GOT3 (cell line): ENCODE results near the gene HFM1.
A peak's percentile ranks its signal among the peaks of the same experiment; 100 is the strongest.
"Not testable (repeated sequence)": the region's sequence is repeated elsewhere in the genome, so short reads cannot be mapped to it uniquely, and the experiment has no call there.

Experiments used
- DNase-seq: peaks from one replicate; lab custom pipeline; 2025; ENCODE audit warnings: mixed read lengths; lab: John Stamatoyannopoulos, UW

Gene HFM1

GRCh38 chr1:91346824-91347223 lies 57.8 kb downstream of the HFM1 start:
- no peak for DNase-seq

GRCh38 chr1:91345395-91346005 lies 59.1 kb downstream of the HFM1 start:
- DNase-seq, result no peak

DNA sequence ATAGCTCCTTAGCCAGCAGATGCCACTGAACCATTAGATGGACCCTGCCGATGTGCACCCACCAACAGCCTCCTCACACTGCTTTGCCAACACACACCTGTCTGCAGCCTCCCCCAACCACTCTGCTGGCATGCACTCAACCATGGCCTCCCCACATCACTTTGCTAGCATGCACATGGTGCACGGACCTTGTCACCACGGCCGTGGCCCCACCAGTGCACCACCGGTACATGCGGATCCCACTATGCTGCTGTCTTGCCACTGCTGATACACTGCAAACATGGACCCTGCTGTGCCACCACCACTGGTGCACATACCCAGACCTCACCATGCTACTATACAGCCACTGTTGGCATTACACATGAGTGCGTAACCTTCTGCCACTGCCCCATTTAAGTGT lies 66.1 kb downstream of the HFM1 start:
- DNase-seq, result no peak

GRCh38 chr1:91335603-91336002 lies 69.0 kb downstream of the HFM1 start:
- no peak for DNase-seq

- DNase-seq, result no peak
These were observed 69.8 kb downstream of the HFM1 start for GRCh38 chr1:91334856-91335255.

- no peak for DNase-seq
These were observed 79.2 kb downstream of the HFM1 start for GRCh38 chr1:91325456-91325855.

GRCh38 chr1:91314643-91315042 lies 90.0 kb downstream of the HFM1 start:
- DNase-seq, result no peak

GRCh38 chr1:91311672-91312071 lies 93.0 kb downstream of the HFM1 start:
- no peak for DNase-seq

GRCh38 chr1:91308544-91308943 lies 96.1 kb downstream of the HFM1 start:
- no peak for DNase-seq

DNA sequence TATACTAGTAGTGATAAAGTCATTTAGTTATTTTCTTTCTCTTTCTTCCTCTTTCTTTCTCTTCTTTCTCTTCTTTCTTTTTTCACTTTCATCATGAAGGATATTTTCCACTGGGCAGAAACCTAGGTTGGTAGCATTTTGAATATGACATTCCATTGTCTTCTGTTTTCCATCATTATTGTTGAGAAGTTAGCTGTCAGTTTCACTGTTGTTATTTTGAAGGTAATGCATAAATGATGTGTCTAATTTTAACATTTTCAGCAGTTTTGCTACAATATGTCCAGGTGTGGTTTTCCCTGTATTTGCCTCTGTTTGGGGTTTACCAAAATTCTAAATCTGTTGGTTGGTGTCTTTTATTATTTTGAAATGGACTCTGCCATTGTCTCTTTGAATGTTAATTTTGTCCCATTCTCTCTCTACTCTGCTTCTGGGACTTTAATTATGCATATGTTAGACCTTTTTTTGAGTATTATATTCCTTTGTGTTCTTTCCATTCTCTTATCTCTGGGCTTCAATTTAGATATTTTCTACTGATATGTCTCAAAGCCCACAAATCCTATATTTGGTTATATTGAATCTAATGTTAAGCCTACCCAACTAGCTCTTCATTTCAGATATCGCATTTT lies 96.7 kb downstream of the HFM1 start:
- DNase-seq, result no peak

DNA sequence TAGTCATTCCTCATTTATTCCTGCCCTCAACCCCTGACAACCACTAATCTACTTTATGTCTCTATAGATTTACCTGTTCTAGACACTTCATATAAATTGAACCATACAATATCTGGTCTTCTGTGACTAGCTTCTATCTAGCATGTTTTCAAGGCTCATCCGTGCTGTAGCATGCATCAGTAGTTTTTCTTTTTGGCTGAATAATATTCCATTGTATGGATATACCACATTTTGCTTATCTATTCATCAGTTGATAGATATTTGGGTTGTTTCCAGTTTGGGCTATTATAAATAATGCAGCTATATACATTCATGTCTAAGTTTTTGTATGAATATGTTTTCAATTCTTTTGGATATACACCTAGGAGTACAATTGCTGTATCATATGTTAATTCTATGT lies 101.5 kb downstream of the HFM1 start:
- no peak for DNase-seq

GRCh38 chr1:91288843-91289553 lies 115.6 kb downstream of the HFM1 start:
- not testable (repeated sequence) for DNase-seq

GRCh38 chr1:91286962-91287317 lies 117.7 kb downstream of the HFM1 start:
- not testable (repeated sequence) for DNase-seq

GRCh38 chr1:91286259-91286961 lies 118.2 kb downstream of the HFM1 start:
- DNase-seq, result not testable (repeated sequence)

DNA sequence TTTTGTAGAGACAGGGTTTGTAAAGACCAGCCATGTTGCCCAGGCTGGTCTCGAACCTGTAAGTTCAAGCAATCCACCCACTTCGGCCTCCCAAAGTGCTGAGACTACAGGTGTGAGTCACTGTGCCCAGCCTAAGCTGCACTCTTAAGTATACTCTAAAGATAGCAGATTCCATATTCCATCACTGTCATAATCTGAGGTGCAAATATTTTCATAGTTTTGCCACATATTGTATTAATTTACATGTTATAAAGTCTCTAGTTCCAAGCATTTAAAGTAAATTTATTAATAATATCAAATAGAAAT lies 121.3 kb downstream of the HFM1 start:
- no peak for DNase-seq

GRCh38 chr1:91282695-91283420 lies 121.8 kb downstream of the HFM1 start:
- DNase-seq, result peak; percentile 2

- DNase-seq, result no peak
These were observed 122.9 kb downstream of the HFM1 start for GRCh38 chr1:91281782-91282181.

DNA sequence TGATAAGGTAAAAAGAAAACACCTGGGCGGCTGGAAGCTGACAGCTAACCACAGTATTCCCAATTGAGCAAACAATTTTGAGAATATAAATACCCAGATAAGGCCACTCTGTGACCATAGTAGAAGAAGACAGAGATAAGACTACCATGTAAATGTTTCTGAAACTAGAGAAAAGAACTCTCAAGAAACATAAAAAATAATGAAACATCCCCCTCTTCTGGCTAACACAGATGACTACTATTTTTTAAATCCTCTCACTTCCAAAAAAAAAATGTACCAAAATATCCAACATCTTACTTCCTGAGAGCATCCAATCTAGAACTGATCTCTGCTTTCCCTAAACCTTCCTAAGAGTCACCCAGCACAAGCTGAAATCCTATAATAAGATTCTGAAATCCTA lies 125.9 kb downstream of the HFM1 start:
- no peak for DNase-seq

DNA sequence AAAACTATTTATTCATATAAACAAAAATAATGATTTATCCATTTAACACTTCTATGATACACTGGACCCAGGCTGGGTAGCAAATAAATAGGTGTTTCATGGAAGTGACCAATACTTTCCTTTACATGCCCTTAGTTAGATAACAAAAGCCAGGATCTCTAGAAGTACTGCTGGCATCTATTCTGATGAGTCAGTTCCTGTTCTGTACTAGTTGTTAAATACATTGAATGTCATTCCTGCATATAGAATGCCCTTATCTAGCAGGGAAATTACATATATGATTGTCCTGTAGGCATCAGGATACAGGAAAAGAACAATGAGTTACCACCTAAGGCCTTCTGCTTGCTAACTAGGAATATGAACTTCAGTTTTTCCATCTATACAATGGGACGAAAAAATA lies 130.8 kb downstream of the HFM1 start:
- DNase-seq, result no peak

DNA sequence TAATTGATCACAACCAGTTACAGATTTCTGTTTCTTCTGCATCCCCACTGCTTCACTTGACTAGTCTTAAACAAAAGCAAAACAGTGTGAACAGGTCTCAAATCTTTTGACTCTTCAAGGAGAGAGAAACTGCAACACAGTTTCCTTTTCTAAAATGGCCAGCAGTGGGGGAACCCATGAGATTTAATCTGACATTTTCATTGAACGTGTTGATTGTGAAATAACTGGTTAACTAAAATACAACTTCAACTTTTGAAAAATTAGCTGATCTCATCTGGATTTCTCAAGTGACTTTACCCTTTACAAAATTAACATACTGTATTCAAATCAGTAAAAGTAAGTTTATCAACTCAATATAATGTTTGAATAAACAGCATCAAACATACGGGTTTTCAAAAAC lies 143.0 kb downstream of the HFM1 start:
- DNase-seq, result no peak

DNA sequence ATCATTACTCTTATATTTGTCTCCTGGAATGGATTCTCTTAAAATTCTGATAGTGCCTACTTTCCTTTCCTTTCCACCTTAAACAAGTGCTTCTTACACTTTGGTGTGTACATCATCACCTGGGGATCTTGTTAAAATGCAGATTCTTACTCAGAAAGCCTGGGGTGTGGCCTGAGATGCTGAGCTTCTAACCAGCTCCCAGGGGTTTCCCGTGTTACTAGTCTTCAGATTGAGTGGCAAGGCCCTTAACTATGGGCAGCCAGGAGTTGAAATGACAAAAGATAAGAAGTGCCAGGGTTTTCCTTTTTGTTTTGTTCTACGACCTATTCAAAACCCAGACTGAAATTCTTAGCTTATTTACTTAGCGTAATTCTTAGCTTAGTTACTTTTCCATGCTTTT lies 159.2 kb downstream of the HFM1 start:
- no peak for DNase-seq

DNA sequence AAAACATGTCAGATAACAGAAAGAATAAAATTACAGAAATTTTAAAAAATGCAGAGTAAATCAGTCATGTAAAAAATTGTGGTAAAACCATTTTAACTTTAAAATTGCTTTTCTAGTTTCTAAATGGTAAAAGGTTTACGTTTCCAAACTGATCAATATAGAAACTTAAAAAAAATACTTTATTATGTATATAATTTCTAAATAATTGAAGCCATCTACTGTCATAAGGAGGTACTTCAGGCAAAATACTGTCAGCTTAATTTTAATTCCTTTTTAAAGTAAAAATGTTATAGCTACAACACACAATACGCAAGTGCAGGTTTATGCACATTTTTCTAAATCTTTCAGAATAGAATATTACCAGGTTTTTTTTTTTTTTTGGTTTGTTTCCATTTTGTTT lies 159.9 kb downstream of the HFM1 start:
- DNase-seq, result no peak
